ENCODE measurements around the gene NRG3. TPM values are rescaled to one million over a fixed set of nuclear protein-coding genes. Genes with fewer than 3 reads are reported as not detected.

Gene NRG3
- total RNA-seq, 4 donors from 2014 or later: 0.20 to 1.1 (median 0.84) TPM; not detected in 1

- H3K9me3 ChIP-seq: no peaks in the 10 kb centered on the region
- no peak overlapping the region for H3K27ac ChIP-seq
- WGBS, 2 donors: 84 to 85% methylated on average over 7 of the region's 7 CpGs
- no peak for DNase-seq (ENCODE audit: low spot score in 2 of 2)
- no peaks in the 10 kb centered on the region for H3K27me3 ChIP-seq
- TF ChIP-seq CTCF (IDR thresholded peaks at IDR 0.05) (no peak), EP300 (IDR thresholded peaks at IDR 0.05) (no peak), POLR2A (IDR thresholded peaks at IDR 0.05) (no peak)
- no peaks in the 10 kb centered on the region for H3K4me1 ChIP-seq
- no peak overlapping the region for H3K4me3 ChIP-seq
- no peaks in the 10 kb centered on the region for H3K36me3 ChIP-seq
Observed at GRCh38 chr10:82564353-82565196, 689.6 kb downstream of the NRG3 start.

DNA sequence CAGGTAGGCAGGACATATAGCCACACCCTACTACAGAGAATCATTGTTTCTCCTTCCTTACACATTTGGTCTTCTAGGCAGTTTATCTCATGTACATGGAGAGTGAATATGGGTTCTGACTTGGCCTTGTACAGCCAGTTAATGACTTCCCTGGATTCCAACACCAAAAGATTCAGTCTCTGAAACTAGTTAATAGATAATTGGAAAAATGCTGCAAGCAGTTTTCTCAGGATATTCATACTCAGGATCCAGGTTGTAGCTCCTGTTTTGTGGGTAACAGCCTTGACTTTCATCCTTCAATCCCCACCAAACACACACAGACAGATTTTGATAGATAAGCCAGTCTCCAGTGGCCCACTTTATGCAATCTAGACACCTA, 690.2 kb downstream of the NRG3 start:
- no peak overlapping the region for H3K4me3 ChIP-seq
- H3K4me1 ChIP-seq: no peaks in the 10 kb centered on the region
- H3K27ac ChIP-seq: no peak overlapping the region
- no peaks in the 10 kb centered on the region for H3K36me3 ChIP-seq
- TF ChIP-seq POLR2A (IDR thresholded peaks at IDR 0.05) (no peak), CTCF (IDR thresholded peaks at IDR 0.05) (no peak), EP300 (IDR thresholded peaks at IDR 0.05) (no peak)
- no peaks in the 10 kb centered on the region for H3K27me3 ChIP-seq
- H3K9me3 ChIP-seq: no peaks in the 10 kb centered on the region
- no peak for DNase-seq (ENCODE audit: low spot score in 2 of 2)

GRCh38 chr10:82572744-82573143, 697.8 kb downstream of the NRG3 start:
- 59 to 62% methylated on average over 1 of the region's 1 CpG for WGBS, 2 donors

GRCh38 chr10:82574081-82574480, 699.1 kb downstream of the NRG3 start:
- 37% methylated on average over 2 of the region's 2 CpGs for WGBS, 2 donors
- no peak for DNase-seq (ENCODE audit: low spot score in 2 of 2)
- Histone ChIP-seq H3K27me3 (no peaks in the 10 kb centered on the region), H3K4me1 (no peaks in the 10 kb centered on the region), H3K4me3 (no peak overlapping the region), H3K27ac (no peak overlapping the region), H3K36me3 (no peaks in the 10 kb centered on the region), H3K9me3 (peaks cover 0 to 1% (median 0%) of the 10 kb centered on the region in 4 donors)
- TF ChIP-seq EP300 (IDR thresholded peaks at IDR 0.05) (no peak), POLR2A (IDR thresholded peaks at IDR 0.05) (no peak), CTCF (IDR thresholded peaks at IDR 0.05) (no peak)

More at GRCh38 chr10:82572744-82573143, 697.8 kb downstream of the NRG3 start:
- Histone ChIP-seq H3K4me3 (no peak overlapping the region), H3K27me3 (no peaks in the 10 kb centered on the region), H3K4me1 (no peaks in the 10 kb centered on the region), H3K9me3 (no peaks in the 10 kb centered on the region), H3K36me3 (no peaks in the 10 kb centered on the region), H3K27ac (no peak overlapping the region)
- TF ChIP-seq EP300 (IDR thresholded peaks at IDR 0.05) (no peak), CTCF (IDR thresholded peaks at IDR 0.05) (no peak), POLR2A (IDR thresholded peaks at IDR 0.05) (no peak)
- no peak for DNase-seq (ENCODE audit: low spot score in 2 of 2)

DNA sequence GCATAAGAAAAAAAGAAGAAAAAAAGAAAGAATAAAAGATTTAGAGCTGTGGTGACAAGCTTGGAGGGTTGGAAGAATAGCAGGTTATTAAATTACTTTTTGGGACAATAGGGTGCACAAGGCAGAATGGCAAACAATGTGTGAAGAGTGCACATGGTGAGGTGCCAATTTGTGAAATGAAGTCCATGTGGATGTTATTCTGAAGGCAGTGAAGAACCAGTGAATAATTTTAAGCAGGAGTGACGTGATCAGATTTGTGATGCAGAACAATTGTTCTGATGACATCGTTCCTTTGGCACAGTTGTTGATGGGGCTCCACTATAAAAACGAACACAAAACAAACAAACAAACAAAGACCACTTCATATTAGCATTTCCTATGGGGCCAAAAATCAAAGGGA, 700.3 kb downstream of the NRG3 start:
- 50 to 62% methylated on average over 3 of the region's 3 CpGs for WGBS, 2 donors
- Histone ChIP-seq H3K36me3 (no peaks in the 10 kb centered on the region), H3K27ac (no peak overlapping the region), H3K4me3 (no peak overlapping the region), H3K4me1 (no peaks in the 10 kb centered on the region), H3K27me3 (no peaks in the 10 kb centered on the region), H3K9me3 (peaks cover 0 to 2% (median 0%) of the 10 kb centered on the region in 4 donors)
- TF ChIP-seq POLR2A (IDR thresholded peaks at IDR 0.05): no peak
- no peak for TF ChIP-seq CTCF (IDR thresholded peaks at IDR 0.05)
- no peak for TF ChIP-seq EP300 (IDR thresholded peaks at IDR 0.05)
- no peak for DNase-seq (ENCODE audit: low spot score in 2 of 2)

All from tibial nerve (tissue), 4 donors.